ENCODE results near the gene TIPRL. TPM values are rescaled to one million over a fixed set of nuclear protein-coding genes. Genes with fewer than 3 reads are reported as not detected.

Gene TIPRL
- total RNA-seq, 4 donors from 2014 or later: 13.6 to 28.0 (median 22.5) TPM

DNA sequence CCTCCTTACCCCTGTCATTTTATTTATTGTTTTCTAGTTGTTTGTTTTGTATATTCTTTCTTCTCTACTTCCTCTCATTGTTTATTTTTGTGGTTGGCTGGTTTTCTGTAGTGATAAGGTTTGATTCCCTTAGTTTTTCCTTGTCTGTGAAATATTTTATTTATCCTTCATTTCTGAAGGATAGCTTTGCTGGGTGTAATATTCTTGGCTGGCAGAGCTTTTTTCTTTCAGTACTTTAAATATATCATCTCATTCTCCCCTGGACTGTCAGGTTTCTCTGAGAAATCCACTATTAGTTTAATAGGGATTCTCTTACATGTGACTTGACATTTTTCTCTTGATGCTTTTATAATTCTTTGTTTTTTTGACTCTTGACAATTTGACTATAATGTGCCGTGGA lies 18.8 kb upstream of the TIPRL start:
- TF ChIP-seq CTCF (IDR thresholded peaks at IDR 0.05; ENCODE audit: low read depth): no peak

- no peak for TF ChIP-seq CTCF (IDR thresholded peaks at IDR 0.05; ENCODE audit: low read depth)
Observed at GRCh38 chr1:168161459-168161858, 17.3 kb upstream of the TIPRL start.

DNA sequence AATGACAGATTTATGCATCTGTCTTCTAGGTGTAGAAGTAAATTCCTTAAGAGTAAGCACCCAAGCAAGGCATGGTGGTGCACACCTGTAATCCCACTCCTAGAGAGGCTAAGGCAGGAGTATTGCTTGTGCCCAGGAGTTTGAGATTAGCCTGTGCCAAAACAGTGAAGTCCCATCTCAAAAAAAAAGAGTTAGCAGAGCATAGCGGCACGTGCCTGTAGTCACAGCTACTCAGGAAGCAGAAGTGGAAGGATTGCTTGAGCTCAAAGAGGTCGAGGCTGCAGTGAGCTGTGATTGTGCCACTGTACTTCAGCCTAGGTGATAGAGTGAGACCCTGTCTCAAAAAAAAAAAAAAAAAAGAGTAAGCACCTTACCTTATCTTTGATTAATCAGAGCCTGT lies 15.1 kb upstream of the TIPRL start:
- no peak for TF ChIP-seq CTCF (IDR thresholded peaks at IDR 0.05; ENCODE audit: low read depth)

DNA sequence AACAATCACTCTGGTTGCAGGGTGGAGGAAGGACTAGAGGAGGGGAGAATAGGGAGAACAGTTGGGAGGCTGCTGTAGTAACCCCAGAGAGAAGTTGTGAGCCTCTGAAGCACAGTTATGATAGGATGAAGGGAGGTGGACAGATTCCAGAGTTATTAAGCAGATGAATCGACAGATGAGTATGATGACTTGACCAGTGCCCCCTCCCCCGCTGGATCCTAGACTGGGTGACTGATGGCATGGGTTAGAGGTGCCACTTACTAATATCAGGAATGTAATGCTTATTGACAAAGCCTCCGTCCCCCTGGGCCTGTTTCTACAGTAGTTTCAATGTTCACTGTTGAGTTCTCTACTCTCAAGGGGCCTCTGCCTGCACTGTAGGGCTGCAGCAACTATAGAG lies 14.0 kb upstream of the TIPRL start:
- no peak for TF ChIP-seq CTCF (IDR thresholded peaks at IDR 0.05; ENCODE audit: low read depth)

- TF ChIP-seq CTCF (IDR thresholded peaks at IDR 0.05; ENCODE audit: low read depth): no peak
Observed at GRCh38 chr1:168167806-168168205, 11.0 kb upstream of the TIPRL start.

DNA sequence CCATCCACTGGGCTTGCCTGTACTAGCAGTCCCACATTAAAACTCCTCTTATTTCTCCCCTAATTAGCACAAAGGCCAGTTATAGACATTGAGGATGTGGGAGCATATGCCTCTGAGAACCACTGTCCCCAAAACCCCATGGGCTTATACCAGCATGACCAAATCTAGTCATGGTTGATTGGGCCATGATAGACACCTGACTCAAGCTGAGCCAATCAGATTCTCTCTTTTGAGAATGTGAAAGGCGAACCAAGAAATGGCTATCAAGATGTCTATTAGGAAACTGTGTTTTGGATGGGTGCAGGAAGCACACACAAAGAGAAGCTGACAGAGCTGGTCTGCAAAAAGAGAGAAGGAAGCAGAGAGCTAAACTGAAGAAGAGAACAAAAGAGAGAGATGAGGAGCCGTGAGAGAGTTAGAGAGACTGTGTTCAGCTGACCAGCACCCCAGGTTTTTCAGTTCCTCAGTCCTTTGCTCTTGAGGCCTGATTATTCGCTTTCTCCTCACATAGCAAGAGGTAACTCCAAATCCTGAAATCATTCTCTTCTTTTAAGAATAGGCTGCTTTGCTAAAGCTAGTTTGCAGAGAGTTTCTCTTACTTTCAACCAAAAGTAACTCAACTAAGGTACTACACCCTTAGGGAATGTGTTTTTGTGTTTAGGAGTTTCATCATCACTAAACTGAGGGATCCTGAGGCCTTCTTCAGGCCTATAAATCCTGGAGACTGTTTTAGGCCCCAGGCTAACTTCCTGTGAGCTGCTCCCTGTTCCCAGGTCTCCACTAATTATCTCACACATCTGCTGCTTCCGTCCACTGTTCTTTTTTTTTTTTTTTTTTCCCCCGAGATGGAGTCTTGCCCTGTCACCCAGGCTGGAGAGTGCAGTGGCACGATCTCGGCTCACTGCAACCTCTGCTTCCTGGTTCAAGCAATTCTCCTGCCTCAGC lies 7.9 kb upstream of the TIPRL start:
- TF ChIP-seq CTCF (IDR thresholded peaks at IDR 0.05; ENCODE audit: low read depth): no peak

DNA sequence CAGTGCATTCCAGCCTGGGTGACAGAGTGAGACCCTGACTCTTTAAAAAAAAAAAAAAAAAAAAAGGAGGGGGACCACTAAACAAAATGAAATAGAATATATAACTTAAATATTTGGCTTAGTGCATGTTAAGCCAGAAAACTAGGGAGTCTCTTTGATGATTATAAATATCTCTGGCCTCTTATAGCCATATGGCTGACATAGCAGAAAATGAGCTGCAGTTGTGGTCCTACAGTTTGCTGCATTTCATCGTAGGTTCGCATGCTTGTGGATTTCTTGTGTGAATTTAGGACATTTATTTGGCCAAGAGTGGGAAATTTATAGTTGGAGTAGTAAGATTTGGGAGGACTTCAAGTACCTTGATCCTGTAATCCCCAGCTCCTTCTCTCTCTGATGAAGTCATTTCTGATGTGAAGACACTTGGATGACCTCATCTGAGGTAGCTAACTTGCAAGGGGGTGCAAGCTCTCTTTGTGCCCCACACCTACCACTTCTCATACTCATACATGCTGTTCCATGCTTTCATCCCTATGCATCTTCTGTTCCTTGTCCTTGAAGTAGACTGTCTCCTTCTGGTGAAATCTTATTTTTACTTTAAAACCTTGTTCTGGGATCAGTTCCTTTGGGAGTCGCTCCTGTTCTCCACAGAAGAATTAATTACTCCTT lies 6.4 kb upstream of the TIPRL start:
- no peak for TF ChIP-seq CTCF (IDR thresholded peaks at IDR 0.05; ENCODE audit: low read depth)

Data from subcutaneous adipose tissue (tissue), 4 donors.